GM21515 (cell line): Measurements from ENCODE around the gene SDHAF2.
A peak's percentile ranks its signal among the peaks of the same experiment; 100 is the strongest.
"Not testable (repeated sequence)": the region's sequence is repeated elsewhere in the genome, so short reads cannot be mapped to it uniquely, and the experiment has no call there.

Source experiments
- ATAC-seq: cut with Tn5 transposase; IDR thresholded peaks from one replicate; pipeline ENCODE4 v1.9.1; 2021; ENCODE audit not compliant: unreplicated experiment

Gene SDHAF2

GRCh38 chr11:61429691-61430582, at the start of gene SDHAF2, which contains the start of gene CPSF7:
Gene SDHAF2 (plus strand): TSS chr11:61430124. CDS start chr11:61430147, 23 bp downstream.
Gene CPSF7 (minus strand): TSS chr11:61429975. CDS start chr11:61429235, 740 bp downstream.
- peak; percentile 77 for ATAC-seq

- no peak for ATAC-seq
These were observed 49.0 kb upstream of the SDHAF2 start for GRCh38 chr11:61380884-61381283.

GRCh38 chr11:61383859-61384258, 46.1 kb upstream of the SDHAF2 start:
- not testable (repeated sequence) for ATAC-seq

GRCh38 chr11:61384271-61385242, 45.4 kb upstream of the SDHAF2 start:
- no peak for ATAC-seq

- ATAC-seq, result no peak
These were observed 39.8 kb upstream of the SDHAF2 start for GRCh38 chr11:61390161-61390560.

- ATAC-seq, result no peak
These were observed 36.8 kb upstream of the SDHAF2 start for GRCh38 chr11:61392981-61393595.

- ATAC-seq, result no peak
These were observed 28.8 kb upstream of the SDHAF2 start for GRCh38 chr11:61401173-61401572.

GRCh38 chr11:61401573-61401972, 28.4 kb upstream of the SDHAF2 start:
- ATAC-seq, result no peak

- no peak for ATAC-seq
These were observed 26.3 kb upstream of the SDHAF2 start for GRCh38 chr11:61403658-61404057.

GRCh38 chr11:61404103-61404502, 25.8 kb upstream of the SDHAF2 start:
- no peak for ATAC-seq

- ATAC-seq, result no peak
These were observed 25.3 kb upstream of the SDHAF2 start for GRCh38 chr11:61404641-61405040.

GRCh38 chr11:61406067-61406466, 23.9 kb upstream of the SDHAF2 start:
- ATAC-seq, result no peak

- no peak for ATAC-seq
These were observed 22.8 kb upstream of the SDHAF2 start for GRCh38 chr11:61406991-61407728.

- no peak for ATAC-seq
These were observed 18.3 kb upstream of the SDHAF2 start for GRCh38 chr11:61411589-61411988.

GRCh38 chr11:61413496-61413895, 16.4 kb upstream of the SDHAF2 start:
- no peak for ATAC-seq

GRCh38 chr11:61414547-61414946, 15.4 kb upstream of the SDHAF2 start:
- no peak for ATAC-seq

- ATAC-seq, result no peak
These were observed 14.5 kb upstream of the SDHAF2 start for GRCh38 chr11:61415381-61415780.

- ATAC-seq, result no peak
These were observed 13.0 kb upstream of the SDHAF2 start for GRCh38 chr11:61416941-61417340.

GRCh38 chr11:61417670-61418069, 12.3 kb upstream of the SDHAF2 start:
- ATAC-seq, result no peak

- ATAC-seq, result no peak
These were observed 11.8 kb upstream of the SDHAF2 start for GRCh38 chr11:61418136-61418535.
